Esophagus muscularis mucosa (tissue), 4 donors: ENCODE measurements around the gene ZPR1. TPM values are rescaled to one million over a fixed set of nuclear protein-coding genes. Genes with fewer than 3 reads are reported as not detected.
"Not testable (repeated sequence)": the region's sequence is repeated elsewhere in the genome, so short reads cannot be mapped to it uniquely, and the experiment has no call there.

Experiments
- DNase-seq: peaks from one replicate; pipeline ENCODE4 v3.0.0-alpha.2; 2017; ENCODE audit errors: extremely low spot score
- H3K27ac ChIP-seq, 4 donors: fragments of 200-600 bp; sonication (generic); replicated peaks in 1 of 4; 1 replicate in 3 of 4; 2 replicates in 1 of 4; pipeline ENCODE4 v1.5.1; 2016 to 2019; ENCODE audit warnings: mild to moderate bottlenecking in 1 of 4
- H3K27me3 ChIP-seq, 4 donors: fragments of 200-600 bp; sonication (generic); one replicate each; pipeline versions ENCODE4 v1.5.1 to v1.6.0; 2016 to 2019
- H3K36me3 ChIP-seq, 4 donors: fragments of 200-600 bp; sonication (generic); one replicate each; pipeline ENCODE4 v1.5.1; 2016 to 2019
- H3K4me1 ChIP-seq, 4 donors: fragments of 200-600 bp; sonication (generic); one replicate each; pipeline ENCODE4 v1.5.1; 2016 to 2019
- H3K4me3 ChIP-seq, 4 donors: fragments of 200-600 bp; sonication (generic); 1 replicate in 2 of 4; 2 replicates in 2 of 4; pipeline ENCODE4 v1.5.1; 2016 to 2019; ENCODE audit warnings: mild to moderate bottlenecking in 4 of 4, moderate library complexity in 1 of 4
- H3K9me3 ChIP-seq, 4 donors: fragments of 200-600 bp; sonication (generic); 1 replicate in 3 of 4; 2 replicates in 1 of 4; pipeline ENCODE4 v1.5.1; 2016 to 2019
- CTCF ChIP-seq, 3 experiments: fragments of 200-600 bp in 2 of 3; fragments of 450-650 bp in 1 of 3; sonication (generic) in 2 of 3; IDR thresholded peaks; one replicate each; pipeline ENCODE4 v1.5.1; 2017 to 2019; ENCODE audit warnings: antibody characterized with exemption in 3 of 3, mild to moderate bottlenecking in 2 of 3, moderate library complexity in 1 of 3
- EP300 ChIP-seq: sonication (generic); formaldehyde crosslinking; IDR thresholded peaks from one replicate; pipeline ENCODE4 v1.6.1; 2017; ENCODE audit warnings: antibody characterized with exemption
- POLR2A ChIP-seq: fragments of 450-650 bp; IDR thresholded peaks from one replicate; pipeline ENCODE4 v1.6.1; 2017; ENCODE audit warnings: antibody characterized with exemption, moderate library complexity, mild to moderate bottlenecking, low read depth
- POLR2AphosphoS5 ChIP-seq, 2 donors: sonication (generic); formaldehyde crosslinking; IDR thresholded peaks; one replicate each; pipeline ENCODE4 v1.6.1; 2017; ENCODE audit warnings: antibody characterized with exemption in 2 of 2
- WGBS: methylation state at CpG from one replicate; pipeline ENCODE4 v1.1.5; 2018; 5-methylcytosine and 5-hydroxymethylcytosine counted together
- intact Hi-C: fragments of 100-400 bp; cut with DNase I; formaldehyde crosslinking; loops from one replicate; pipeline ENCODE4 v1.15.1; 2023
- total RNA-seq, 4 donors: library from RNA; depleted of rRNA; stranded (reverse); fragments of >200 nt; gene quantifications; one replicate each; pipeline versions ENCODE4 v1.1.0 to v1.2.1, GENCODE V29; 2016

Gene ZPR1
- total RNA-seq, 4 donors from 2014 or later: 18.3 to 46.4 (median 34.7) TPM

- no peak for TF ChIP-seq POLR2A
- TF ChIP-seq CTCF (IDR thresholded peaks at IDR 0.05): no peak
- TF ChIP-seq EP300: no peak
- no peak for TF ChIP-seq POLR2AphosphoS5 (IDR thresholded peaks at IDR 0.05)
- DNase-seq: no peak
- no peaks in the 10 kb centered on the region for H3K9me3 ChIP-seq
- no peaks in the 10 kb centered on the region for H3K36me3 ChIP-seq
- no peak overlapping the region for H3K4me3 ChIP-seq
- WGBS: 95% methylated on average over 6 of the region's 6 CpGs
- intact Hi-C loops: no loop called here
- H3K4me1 ChIP-seq: no peaks in the 10 kb centered on the region
- no peak overlapping the region for H3K27ac ChIP-seq
- no peaks in the 10 kb centered on the region for H3K27me3 ChIP-seq
Observed at GRCh38 chr11:116807601-116808261, 19.9 kb upstream of the ZPR1 start.

- 62% methylated on average over 3 of the region's 3 CpGs for WGBS
- no peaks in the 10 kb centered on the region for H3K9me3 ChIP-seq
- H3K27ac ChIP-seq: no peak overlapping the region
- H3K4me3 ChIP-seq: no peak overlapping the region
- no peaks in the 10 kb centered on the region for H3K4me1 ChIP-seq
- DNase-seq: no peak
- H3K27me3 ChIP-seq: no peaks in the 10 kb centered on the region
- intact Hi-C loops: no loop called here
- no peak for TF ChIP-seq POLR2A
- TF ChIP-seq POLR2AphosphoS5 (IDR thresholded peaks at IDR 0.05): no peak
- no peak for TF ChIP-seq EP300
- TF ChIP-seq CTCF (IDR thresholded peaks at IDR 0.05): no peak
- no peaks in the 10 kb centered on the region for H3K36me3 ChIP-seq
Observed at GRCh38 chr11:116804001-116804400, 16.2 kb upstream of the ZPR1 start.

DNA sequence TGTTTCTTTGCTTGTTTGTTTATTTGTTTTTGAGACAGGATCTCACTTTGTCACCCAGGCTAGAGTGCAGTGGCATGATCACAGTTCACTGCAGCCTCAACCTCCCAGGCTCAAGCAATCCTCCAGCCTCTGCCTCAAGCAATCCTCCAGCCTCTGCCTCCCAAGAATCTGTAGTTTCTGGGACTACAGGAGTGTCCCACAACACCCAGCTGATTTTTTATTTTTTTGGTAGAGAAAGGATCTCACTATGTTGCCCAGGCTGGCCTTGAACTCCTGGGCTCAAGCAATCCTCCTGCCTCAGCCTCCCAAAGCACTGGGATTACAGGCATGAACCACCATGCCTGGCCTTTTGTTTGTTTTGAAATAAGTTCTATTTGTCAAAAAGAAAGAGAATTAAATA lies 13.8 kb upstream of the ZPR1 start:
- H3K4me3 ChIP-seq, DNase-seq, H3K4me1 ChIP-seq, H3K36me3 ChIP-seq, H3K9me3 ChIP-seq, intact Hi-C loops, H3K27me3 ChIP-seq, H3K27ac ChIP-seq: not testable (repeated sequence)

DNA sequence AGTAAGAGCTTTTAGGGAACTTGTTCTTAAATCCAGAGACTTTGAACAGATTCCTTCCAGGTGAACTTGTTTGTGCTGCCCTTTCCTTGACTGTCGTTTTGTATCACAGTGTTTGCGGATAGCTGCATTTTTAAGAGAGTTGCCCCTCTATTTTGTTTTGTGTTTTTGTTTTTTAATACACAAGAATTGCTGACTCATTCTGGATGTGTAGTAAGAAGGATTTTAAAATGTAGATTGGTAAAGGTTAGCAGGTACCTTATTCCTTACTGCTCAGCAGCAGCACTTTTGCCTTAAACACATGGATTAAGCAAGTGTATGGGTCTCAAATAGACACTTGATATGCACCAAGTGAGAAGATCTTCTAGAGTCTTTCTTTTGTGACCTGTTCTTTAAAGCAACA lies 12.8 kb upstream of the ZPR1 start:
- DNase-seq: no peak
- no peaks in the 10 kb centered on the region for H3K36me3 ChIP-seq
- intact Hi-C loops: no loop called here
- no peaks in the 10 kb centered on the region for H3K9me3 ChIP-seq
- H3K4me3 ChIP-seq: no peak overlapping the region
- no peak for TF ChIP-seq CTCF (IDR thresholded peaks at IDR 0.05)
- TF ChIP-seq POLR2A: no peak
- no peak for TF ChIP-seq EP300
- TF ChIP-seq POLR2AphosphoS5 (IDR thresholded peaks at IDR 0.05): no peak
- H3K4me1 ChIP-seq: no peaks in the 10 kb centered on the region
- 100% methylated on average over 2 of the region's 2 CpGs for WGBS
- H3K27ac ChIP-seq: no peak overlapping the region
- H3K27me3 ChIP-seq: no peaks in the 10 kb centered on the region

GRCh38 chr11:116798368-116798767 lies 10.5 kb upstream of the ZPR1 start:
- Histone ChIP-seq H3K4me3 (no peak overlapping the region), H3K9me3 (no peaks in the 10 kb centered on the region), H3K27me3 (no peaks in the 10 kb centered on the region), H3K4me1 (no peaks in the 10 kb centered on the region), H3K36me3 (no peaks in the 10 kb centered on the region), H3K27ac (no peak overlapping the region)
- intact Hi-C loops: no loop called here
- DNase-seq: no peak
- WGBS: 86% methylated on average over 5 of the region's 5 CpGs
- TF ChIP-seq CTCF (IDR thresholded peaks at IDR 0.05) (no peak), POLR2A (no peak)
